ENCODE data around the gene LY86. TPM values are rescaled to one million over a fixed set of nuclear protein-coding genes. Genes with fewer than 3 reads are reported as not detected.

The LY86 gene
- total RNA-seq, 4 donors from 2014 or later: 1.7 TPM; not detected in 3

GRCh38 chr6:6596529-6597328, 8.2 kb downstream of the LY86 start:
- 60% methylated on average over 14 of the region's 14 CpGs for WGBS

DNA sequence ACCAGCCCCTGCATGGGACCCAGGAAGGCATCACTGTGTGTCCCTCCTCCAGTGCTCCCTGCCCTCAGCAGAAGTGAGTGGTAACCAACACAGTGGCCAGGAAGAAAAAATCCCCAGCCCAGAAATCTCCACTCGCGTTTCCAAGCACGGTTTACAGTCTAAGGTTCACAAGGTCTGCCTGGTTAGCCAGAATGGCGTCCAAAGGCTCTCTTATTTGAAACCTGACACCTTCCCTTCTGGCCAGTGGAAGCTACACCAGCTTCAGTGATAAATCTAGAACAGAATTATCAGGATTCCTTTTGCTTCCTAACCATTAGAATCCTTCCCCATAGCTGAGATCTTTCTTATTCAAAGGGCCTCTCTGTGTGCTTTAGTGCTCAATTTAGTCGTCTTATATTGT, 9.2 kb downstream of the LY86 start:
- no peak for DNase-seq (ENCODE audit: low spot score in 2 of 2)
- no peak overlapping the region for H3K4me3 ChIP-seq
- no peaks in the 10 kb centered on the region for H3K27me3 ChIP-seq
- H3K9me3 ChIP-seq: no peaks in the 10 kb centered on the region
- H3K27ac ChIP-seq: no peak overlapping the region
- H3K36me3 ChIP-seq: no peaks in the 10 kb centered on the region
- H3K4me1 ChIP-seq: peaks cover 5% of the 10 kb centered on the region
- WGBS: 76% methylated on average over 5 of the region's 5 CpGs
- TF ChIP-seq, protein P1, sequence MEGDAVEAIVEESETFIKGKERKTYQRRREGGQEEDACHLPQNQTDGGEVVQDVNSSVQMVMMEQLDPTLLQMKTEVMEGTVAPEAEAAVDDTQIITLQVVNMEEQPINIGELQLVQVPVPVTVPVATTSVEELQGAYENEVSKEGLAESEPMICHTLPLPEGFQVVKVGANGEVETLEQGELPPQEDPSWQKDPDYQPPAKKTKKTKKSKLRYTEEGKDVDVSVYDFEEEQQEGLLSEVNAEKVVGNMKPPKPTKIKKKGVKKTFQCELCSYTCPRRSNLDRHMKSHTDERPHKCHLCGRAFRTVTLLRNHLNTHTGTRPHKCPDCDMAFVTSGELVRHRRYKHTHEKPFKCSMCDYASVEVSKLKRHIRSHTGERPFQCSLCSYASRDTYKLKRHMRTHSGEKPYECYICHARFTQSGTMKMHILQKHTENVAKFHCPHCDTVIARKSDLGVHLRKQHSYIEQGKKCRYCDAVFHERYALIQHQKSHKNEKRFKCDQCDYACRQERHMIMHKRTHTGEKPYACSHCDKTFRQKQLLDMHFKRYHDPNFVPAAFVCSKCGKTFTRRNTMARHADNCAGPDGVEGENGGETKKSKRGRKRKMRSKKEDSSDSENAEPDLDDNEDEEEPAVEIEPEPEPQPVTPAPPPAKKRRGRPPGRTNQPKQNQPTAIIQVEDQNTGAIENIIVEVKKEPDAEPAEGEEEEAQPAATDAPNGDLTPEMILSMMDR (IDR thresholded peaks at IDR 0.05): no peak
- TF ChIP-seq EP300 (IDR thresholded peaks at IDR 0.05) (no peak), POLR2AphosphoS5 (IDR thresholded peaks at IDR 0.05) (no peak), POLR2A (IDR thresholded peaks at IDR 0.05) (no peak)

More at GRCh38 chr6:6596529-6597328, 8.2 kb downstream of the LY86 start:
- no peaks in the 10 kb centered on the region for H3K36me3 ChIP-seq
- TF ChIP-seq POLR2A (IDR thresholded peaks at IDR 0.05) (no peak), POLR2AphosphoS5 (IDR thresholded peaks at IDR 0.05) (no peak), EP300 (IDR thresholded peaks at IDR 0.05) (no peak)
- TF ChIP-seq, protein P1 (IDR thresholded peaks at IDR 0.05): no peak
- no peak overlapping the region for H3K4me3 ChIP-seq
- DNase-seq (ENCODE audit: low spot score in 2 of 2): no peak
- H3K27me3 ChIP-seq: no peaks in the 10 kb centered on the region
- peaks cover 5% of the 10 kb centered on the region for H3K4me1 ChIP-seq
- no peak overlapping the region for H3K27ac ChIP-seq
- no peaks in the 10 kb centered on the region for H3K9me3 ChIP-seq

GRCh38 chr6:6599468-6599873, 11.0 kb downstream of the LY86 start:
- H3K27ac ChIP-seq: no peak overlapping the region
- no peak for DNase-seq (ENCODE audit: low spot score in 2 of 2)

DNA sequence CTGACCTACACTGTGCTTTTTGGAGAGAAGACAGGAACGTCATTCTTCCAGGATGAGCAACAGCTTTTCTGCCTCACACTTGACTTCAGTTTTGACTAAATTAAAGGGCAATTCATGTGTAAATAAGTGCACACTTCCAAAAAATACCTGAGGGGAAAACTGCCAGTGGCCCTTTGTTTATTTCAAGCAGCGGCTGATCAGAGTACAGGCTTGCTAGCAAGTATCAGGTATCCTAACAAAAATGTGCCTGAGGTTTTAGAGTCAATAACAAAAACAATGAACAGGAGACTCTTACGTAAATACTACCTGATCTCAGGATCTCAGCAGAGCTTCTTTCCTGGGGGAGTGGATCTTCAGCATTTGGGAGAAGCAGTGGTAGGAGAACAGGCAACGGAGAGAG, 12.4 kb downstream of the LY86 start:
- no peaks in the 10 kb centered on the region for H3K27me3 ChIP-seq
- H3K4me3 ChIP-seq: no peak overlapping the region
- peaks cover 5% of the 10 kb centered on the region for H3K4me1 ChIP-seq
- H3K9me3 ChIP-seq: no peaks in the 10 kb centered on the region
- no peaks in the 10 kb centered on the region for H3K36me3 ChIP-seq
- 59% methylated on average over 4 of the region's 4 CpGs for WGBS
- no peak overlapping the region for H3K27ac ChIP-seq
- TF ChIP-seq, protein P1 (IDR thresholded peaks at IDR 0.05): no peak
- TF ChIP-seq EP300 (IDR thresholded peaks at IDR 0.05) (no peak), POLR2AphosphoS5 (IDR thresholded peaks at IDR 0.05) (no peak), POLR2A (IDR thresholded peaks at IDR 0.05) (no peak)
- DNase-seq (ENCODE audit: low spot score in 2 of 2): no peak

More at GRCh38 chr6:6599468-6599873, 11.0 kb downstream of the LY86 start:
- H3K4me1 ChIP-seq: peaks cover 5% of the 10 kb centered on the region
- no peak overlapping the region for H3K4me3 ChIP-seq
- 51% methylated on average over 4 of the region's 4 CpGs for WGBS
- TF ChIP-seq POLR2A (IDR thresholded peaks at IDR 0.05) (no peak), EP300 (IDR thresholded peaks at IDR 0.05) (no peak), POLR2AphosphoS5 (IDR thresholded peaks at IDR 0.05) (no peak)
- TF ChIP-seq, protein P1 (IDR thresholded peaks at IDR 0.05): no peak
- H3K9me3 ChIP-seq: no peaks in the 10 kb centered on the region
- no peaks in the 10 kb centered on the region for H3K36me3 ChIP-seq
- H3K27me3 ChIP-seq: no peaks in the 10 kb centered on the region

DNA sequence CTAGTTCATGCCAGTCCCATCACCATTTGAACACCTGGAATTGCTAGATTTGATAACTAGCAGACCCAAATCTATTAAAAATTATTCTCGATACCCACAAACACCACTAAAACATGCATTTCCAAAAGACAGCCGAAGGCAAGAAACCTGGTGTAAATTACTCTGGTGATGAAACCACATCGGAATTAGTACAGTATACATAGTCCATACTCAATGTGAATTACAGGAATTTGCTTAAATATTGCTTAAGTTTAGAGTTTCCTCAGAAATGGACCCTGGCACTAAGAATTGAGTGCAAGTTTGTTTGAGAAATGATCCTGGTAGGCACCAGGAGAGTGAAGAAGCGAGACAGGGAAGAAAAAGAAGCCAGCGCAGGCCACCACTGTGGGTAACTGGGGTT, 13.7 kb downstream of the LY86 start:
- no peaks in the 10 kb centered on the region for H3K9me3 ChIP-seq
- H3K27me3 ChIP-seq: no peaks in the 10 kb centered on the region
- no peaks in the 10 kb centered on the region for H3K4me1 ChIP-seq
- H3K36me3 ChIP-seq: no peaks in the 10 kb centered on the region
- 83% methylated on average over 5 of the region's 5 CpGs for WGBS
- DNase-seq (ENCODE audit: low spot score in 2 of 2): no peak
- H3K4me3 ChIP-seq: no peak overlapping the region
- H3K27ac ChIP-seq: no peak overlapping the region
- TF ChIP-seq POLR2A (IDR thresholded peaks at IDR 0.05) (no peak), EP300 (IDR thresholded peaks at IDR 0.05) (no peak), POLR2AphosphoS5 (IDR thresholded peaks at IDR 0.05) (no peak)
- TF ChIP-seq, protein P1 (IDR thresholded peaks at IDR 0.05): no peak
